ENCODE results near the gene SLX9. TPM values are rescaled to one million over a fixed set of nuclear protein-coding genes. Genes with fewer than 3 reads are reported as not detected.

The SLX9 gene
- total RNA-seq, 1 donor from 2014 or later, result 8.3 TPM

- no peaks in the 10 kb centered on the region for H3K27me3 ChIP-seq
- peaks cover 17% of the 10 kb centered on the region for H3K4me1 ChIP-seq
- peaks cover 0 to 6% of the 10 kb centered on the region in 2 donors for H3K36me3 ChIP-seq
- H3K9me3 ChIP-seq, result no peaks in the 10 kb centered on the region
- intact Hi-C loops (cut with DNase I), result loop anchor here (2.0 to 10.0 kb wide), 3 partner anchors 126 to 316 kb away; partner anchors contain the start of gene ADARB1
- TF ChIP-seq CTCF (IDR thresholded peaks at IDR 0.05) (no peak), POLR2AphosphoS5 (IDR thresholded peaks at IDR 0.05; ENCODE audit: insufficient read depth in 1 of 2, low read depth in 1 of 2) (no peak), POLR2A (IDR thresholded peaks at IDR 0.05) (no peak)
- H3K27ac ChIP-seq, result no peak overlapping the region
- DNase-seq (ENCODE audit: extremely low spot score in 2 of 2), result no peak
- H3K4me3 ChIP-seq, result no peak overlapping the region
Observed at GRCh38 chr21:44949161-44949778, 9.4 kb downstream of the SLX9 start.

GRCh38 chr21:44949779-44950198 lies 10.0 kb downstream of the SLX9 start:
- H3K27ac ChIP-seq, result no peak overlapping the region
- H3K27me3 ChIP-seq, result no peaks in the 10 kb centered on the region
- intact Hi-C loops (cut with DNase I), result loop anchor here (2.0 to 10.0 kb wide), 4 partner anchors 125 to 495 kb away; partner anchors contain the start of gene ADARB1
- H3K9me3 ChIP-seq, result no peaks in the 10 kb centered on the region
- no peak overlapping the region for H3K4me3 ChIP-seq
- peaks cover 0 to 6% of the 10 kb centered on the region in 2 donors for H3K36me3 ChIP-seq
- peaks cover 17% of the 10 kb centered on the region for H3K4me1 ChIP-seq
- no peak for TF ChIP-seq POLR2A (IDR thresholded peaks at IDR 0.05)
- peak; percentile 89 to 95 (median 95) for TF ChIP-seq CTCF (IDR thresholded peaks at IDR 0.05)
- peak in 1 of 2 donors; percentile 39 for TF ChIP-seq POLR2AphosphoS5 (IDR thresholded peaks at IDR 0.05; ENCODE audit: insufficient read depth in 1 of 2, low read depth in 1 of 2)
- DNase-seq (ENCODE audit: extremely low spot score in 2 of 2), result no peak

GRCh38 chr21:44950351-44950750 lies 10.5 kb downstream of the SLX9 start:
- peaks cover 17% of the 10 kb centered on the region for H3K4me1 ChIP-seq
- no peak overlapping the region for H3K27ac ChIP-seq
- H3K4me3 ChIP-seq, result no peak overlapping the region
- no peaks in the 10 kb centered on the region for H3K27me3 ChIP-seq
- intact Hi-C loops (cut with DNase I), result loop anchor here (10.0 kb wide), 1 partner anchor 494 kb away; no protein-coding TSS in a partner anchor
- no peak for DNase-seq (ENCODE audit: extremely low spot score in 2 of 2)
- no peaks in the 10 kb centered on the region for H3K9me3 ChIP-seq
- TF ChIP-seq POLR2AphosphoS5 (IDR thresholded peaks at IDR 0.05; ENCODE audit: insufficient read depth in 1 of 2, low read depth in 1 of 2) (no peak), POLR2A (IDR thresholded peaks at IDR 0.05) (no peak), CTCF (IDR thresholded peaks at IDR 0.05) (no peak)
- peaks cover 0 to under 1% of the 10 kb centered on the region in 2 donors for H3K36me3 ChIP-seq

- Histone ChIP-seq H3K4me3 (no peak overlapping the region), H3K9me3 (no peaks in the 10 kb centered on the region), H3K36me3 (no peaks in the 10 kb centered on the region), H3K27me3 (no peaks in the 10 kb centered on the region), H3K4me1 (peaks cover 17% of the 10 kb centered on the region), H3K27ac (no peak overlapping the region)
- intact Hi-C loops (cut with DNase I), result loop anchor here (10.0 kb wide), 1 partner anchor 493 kb away; no protein-coding TSS in a partner anchor
- TF ChIP-seq CTCF (IDR thresholded peaks at IDR 0.05), result no peak
- no peak for TF ChIP-seq POLR2A (IDR thresholded peaks at IDR 0.05)
- no peak for TF ChIP-seq POLR2AphosphoS5 (IDR thresholded peaks at IDR 0.05; ENCODE audit: insufficient read depth in 1 of 2, low read depth in 1 of 2)
- no peak for DNase-seq (ENCODE audit: extremely low spot score in 2 of 2)
Observed at GRCh38 chr21:44951186-44951915, 11.5 kb downstream of the SLX9 start.
